Activated CD8-positive, alpha-beta memory T cell treated with anti-CD3 and anti-CD28 coated beads for 4 hours (primary cell): ENCODE data around the gene SH3PXD2A.

Source experiments
- DNase-seq, 2 donors: peaks; one replicate each; pipeline ENCODE4 v3.0.0-alpha.2; 2020; ENCODE audit warnings: low read depth in 2 of 2

Gene SH3PXD2A

DNA sequence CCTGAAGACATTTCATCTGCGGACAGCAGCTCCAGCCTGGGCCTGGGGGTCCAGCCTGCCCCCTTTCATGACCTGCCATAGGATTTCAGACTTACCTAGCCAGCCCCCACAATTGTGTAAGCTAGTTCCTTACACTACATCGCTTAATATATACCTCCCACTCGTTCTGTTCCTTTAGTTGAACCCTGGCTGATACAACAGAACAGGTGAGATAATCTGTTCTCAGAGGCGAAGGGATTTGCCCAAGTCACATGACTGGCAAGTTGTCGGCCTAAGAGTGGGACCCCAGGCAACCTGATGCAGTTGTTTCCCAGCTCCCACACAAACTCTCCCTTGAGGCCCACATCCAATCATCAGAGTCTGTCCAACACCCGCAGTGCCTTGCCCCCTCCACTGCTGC is 168.2 kb downstream of the SH3PXD2A start:
- no peak for DNase-seq

DNA sequence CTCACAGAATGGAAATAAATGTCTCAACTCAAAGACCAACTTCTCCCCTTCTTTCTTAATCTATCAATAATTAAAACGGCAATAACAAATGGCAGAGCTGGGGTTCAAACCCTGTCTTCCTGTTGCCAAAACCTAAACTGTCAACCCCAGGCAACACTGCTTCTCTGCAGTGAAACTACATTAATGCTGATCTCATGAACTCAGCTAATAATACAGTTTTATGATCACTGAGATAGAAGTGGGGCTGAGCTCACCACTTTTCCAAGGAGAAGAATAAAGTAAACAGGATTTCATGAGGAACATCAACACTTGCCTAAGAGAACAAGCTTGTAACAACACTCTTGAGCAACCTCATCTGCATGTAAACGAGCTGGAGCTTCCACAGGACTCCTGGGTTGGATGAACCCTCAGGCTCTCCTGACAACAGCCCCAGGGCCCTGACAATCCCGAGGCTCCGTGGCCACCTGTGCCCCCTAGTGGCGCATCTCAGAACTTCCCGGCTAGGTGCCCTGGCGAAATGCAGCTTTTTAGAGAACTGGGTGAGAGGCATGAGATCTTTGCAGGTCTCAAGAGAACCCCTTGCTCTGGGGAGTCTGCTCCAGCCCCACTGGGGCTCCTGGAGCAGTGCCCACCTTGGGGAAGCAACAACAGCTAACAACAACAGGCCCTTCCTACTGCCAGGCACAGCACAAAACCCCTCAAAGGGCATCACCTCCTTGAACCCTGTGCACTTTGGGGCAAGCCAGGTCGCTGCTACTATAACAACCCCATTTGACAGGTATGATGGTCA is 169.3 kb downstream of the SH3PXD2A start:
- peak; percentile 31 to 36 for DNase-seq

DNA sequence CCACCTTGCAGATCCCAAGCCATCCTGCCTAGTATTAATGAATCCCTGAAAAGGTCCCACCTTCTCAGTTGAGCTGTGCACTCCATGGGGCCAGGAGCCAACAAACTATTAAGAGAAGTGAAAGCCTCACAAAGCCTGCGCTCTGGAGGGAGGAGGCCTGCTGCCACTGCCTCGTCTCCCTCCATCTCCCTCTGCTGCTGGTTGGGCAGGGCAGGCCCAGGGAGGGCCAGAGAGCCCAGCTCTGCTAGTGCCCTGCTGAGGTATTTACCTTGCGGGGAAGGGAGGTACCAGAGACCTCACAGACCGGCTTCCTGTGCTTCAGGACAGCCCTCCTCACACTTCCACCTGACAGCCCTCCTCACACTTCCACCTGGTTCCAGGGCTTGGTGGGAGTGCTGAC is 171.5 kb downstream of the SH3PXD2A start:
- no peak for DNase-seq

DNA sequence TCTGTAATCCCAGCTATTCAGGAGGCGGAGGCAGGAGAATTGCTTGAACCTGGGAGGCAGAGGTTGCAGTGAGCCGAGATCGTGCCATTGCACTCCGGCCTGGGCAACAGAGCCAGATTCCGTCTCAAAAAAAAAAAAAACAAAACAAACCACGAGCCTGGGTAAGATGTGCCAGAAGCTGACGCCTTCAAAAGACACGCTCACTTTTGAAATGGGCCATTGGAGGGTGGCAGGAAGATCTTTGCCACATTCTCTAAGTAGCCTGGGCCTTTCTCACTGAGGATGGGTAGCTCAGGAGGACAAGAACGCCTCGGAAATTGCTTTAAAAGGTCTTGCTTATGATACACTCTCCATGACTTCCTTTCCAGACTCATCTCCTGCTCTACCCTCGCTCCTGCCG is 172.7 kb downstream of the SH3PXD2A start:
- no peak for DNase-seq

DNA sequence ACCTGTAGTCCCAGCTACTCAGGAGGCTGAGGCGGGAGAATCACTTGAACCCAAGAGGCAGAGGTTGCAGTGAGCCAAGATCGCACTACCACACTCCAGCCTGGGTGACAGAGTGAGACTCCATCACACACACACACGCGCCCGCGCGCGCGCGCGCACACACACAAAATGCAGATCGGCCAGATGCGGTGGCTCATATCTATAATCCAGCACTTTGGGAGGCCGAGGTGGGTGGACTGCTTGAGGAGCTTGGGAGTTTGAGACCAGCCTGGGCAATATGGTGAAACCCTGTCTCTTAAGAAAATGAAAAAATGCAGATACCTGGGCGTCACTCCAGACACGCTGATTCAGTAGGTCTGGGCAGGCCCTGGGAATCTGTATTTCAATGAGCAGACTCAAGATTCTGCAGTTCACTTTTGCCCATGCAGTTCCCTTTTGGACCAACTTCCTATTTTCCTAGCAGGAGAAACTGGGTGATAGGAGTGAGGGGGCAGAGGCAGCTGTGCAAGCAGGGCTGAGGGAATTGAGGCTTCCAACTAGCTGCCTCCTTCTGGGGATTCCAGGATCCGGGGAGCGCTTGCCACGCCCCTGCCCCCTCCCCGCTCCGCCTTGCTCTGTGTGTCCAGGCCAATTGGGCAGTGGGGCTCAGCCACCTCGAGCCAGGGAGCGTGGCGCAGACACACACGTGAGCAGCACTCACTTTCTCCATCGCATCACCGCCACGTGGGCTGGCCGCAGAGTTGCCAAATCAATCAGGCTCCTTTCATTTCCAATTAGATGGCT is 173.6 kb downstream of the SH3PXD2A start:
- DNase-seq: no peak

DNA sequence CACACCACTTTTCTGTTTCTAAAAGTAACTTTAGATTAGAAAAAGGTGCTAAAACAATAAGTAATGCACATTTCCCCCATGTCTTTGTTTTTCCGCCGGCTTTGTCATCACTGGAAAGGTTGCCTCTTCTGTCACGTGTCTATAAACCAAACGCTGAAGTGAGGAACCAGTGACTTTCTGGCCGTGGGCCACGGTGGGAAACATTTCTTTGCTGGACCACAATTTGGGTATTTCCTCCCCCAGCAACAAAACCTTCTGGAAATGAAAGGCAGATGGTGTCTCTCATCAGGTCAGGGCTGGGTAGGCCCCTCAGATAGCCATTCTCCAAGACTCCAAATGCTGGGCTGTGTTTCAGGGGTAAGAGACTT is 174.5 kb downstream of the SH3PXD2A start:
- DNase-seq: no peak

DNA sequence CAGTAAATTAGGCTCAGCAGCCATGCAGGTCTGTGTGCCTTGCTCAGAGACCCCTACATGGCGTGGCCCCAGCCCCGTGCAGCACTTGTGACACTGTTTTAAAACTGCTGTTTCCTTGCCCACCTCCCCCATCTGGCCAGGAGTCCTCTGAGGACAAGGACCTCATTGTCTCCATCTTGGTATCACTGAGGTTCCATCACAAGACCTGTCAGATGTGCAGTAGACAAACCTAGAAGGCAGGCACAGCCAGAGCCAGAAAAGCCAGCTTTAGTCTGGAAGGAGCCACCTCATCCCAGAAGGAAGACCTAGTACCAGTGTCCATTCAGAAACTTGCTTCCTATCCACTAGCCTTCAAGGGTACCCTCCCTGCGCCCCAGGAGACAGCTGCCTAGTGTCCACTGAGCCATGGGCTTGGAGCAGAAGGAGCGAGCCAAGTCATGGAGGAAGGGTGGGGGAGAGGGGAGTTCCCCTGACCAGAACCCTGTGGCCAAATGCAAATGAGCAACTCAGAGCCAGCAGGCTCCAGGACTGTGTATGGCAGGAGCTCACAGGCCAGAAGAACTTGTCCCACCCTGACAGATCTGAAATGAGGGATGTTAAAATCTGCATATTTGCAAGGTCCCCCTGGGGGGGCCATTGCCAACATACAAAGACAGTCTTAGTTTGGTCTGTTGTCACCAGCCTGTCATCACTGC is 176.1 kb downstream of the SH3PXD2A start:
- no peak for DNase-seq

DNA sequence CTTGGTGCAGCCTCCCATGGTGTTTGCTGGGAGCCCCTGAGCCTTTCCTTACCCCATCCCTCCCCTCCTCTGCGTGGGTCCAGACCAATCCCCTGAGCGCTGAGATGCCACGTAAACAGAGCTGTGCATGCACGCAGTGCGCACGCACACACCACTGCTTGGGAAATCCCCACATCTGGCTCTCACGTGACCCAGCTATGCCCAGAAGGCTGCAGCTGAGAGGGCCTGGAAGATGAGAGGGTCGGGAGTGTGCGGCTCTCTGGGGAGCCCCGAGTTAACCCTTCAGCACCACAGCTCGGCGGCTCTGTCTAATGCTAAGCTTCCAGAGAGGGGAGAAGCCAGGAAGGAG is 177.2 kb downstream of the SH3PXD2A start:
- DNase-seq: peak; percentile 50 to 71

DNA sequence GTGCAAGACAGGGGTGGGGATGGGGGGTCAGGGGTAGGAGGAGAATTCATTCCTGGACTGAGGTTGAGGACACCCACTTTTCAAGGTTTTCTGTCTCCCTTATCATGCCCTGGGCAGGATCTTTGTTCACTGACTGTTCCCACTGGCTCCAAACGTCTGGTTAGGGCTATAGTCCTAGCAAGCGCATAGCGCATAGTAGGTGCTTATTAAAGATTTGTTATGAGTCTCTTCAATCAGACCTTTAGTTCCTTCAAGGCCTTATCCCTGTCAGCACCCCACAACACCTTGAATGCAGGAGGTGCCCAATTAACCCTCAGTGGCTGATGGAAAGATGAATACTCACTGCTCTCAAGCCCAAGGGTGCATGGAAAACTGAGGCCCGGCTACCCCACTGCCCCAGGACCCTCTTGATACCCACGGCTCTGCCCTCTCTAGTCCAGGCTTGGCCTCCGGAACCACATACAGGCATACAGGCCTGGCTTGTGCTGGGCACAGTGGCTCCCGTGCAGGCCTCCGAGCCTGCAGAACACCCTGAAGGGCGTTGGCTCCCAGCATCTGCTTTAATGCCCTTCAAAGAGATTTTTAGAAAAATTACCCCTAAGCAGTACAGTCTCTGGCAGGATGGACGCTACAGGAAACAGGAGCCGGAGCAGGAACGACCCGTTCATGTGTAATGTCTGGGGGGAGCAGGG is 177.7 kb downstream of the SH3PXD2A start:
- no peak for DNase-seq

DNA sequence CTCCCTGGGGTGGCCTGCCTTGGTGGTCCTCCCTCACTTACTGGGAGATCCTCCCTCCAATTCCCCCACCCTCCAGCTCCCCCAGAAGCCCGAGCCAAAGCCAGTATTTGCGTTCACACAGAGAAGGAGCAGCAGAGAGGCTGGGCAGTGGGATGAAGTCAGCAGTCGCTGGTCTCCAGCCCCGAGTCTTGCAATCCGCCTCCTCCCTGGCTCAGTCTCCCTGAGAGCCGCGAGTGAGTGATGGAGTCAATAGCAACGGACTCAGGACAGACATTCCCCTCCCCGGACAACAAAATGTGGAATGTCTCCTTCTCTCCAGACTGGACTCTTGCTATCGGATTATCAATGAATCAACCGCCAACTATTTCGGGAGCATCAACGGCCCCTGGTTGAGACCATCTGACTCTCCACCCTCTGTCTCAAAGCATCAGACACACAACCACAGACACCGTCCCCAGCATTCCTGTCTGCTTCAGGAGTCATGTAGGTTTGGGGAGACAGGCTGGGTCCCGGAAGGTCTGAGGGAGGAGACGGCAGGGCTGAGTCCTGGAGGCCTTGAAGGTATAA is 178.4 kb downstream of the SH3PXD2A start:
- no peak for DNase-seq

DNA sequence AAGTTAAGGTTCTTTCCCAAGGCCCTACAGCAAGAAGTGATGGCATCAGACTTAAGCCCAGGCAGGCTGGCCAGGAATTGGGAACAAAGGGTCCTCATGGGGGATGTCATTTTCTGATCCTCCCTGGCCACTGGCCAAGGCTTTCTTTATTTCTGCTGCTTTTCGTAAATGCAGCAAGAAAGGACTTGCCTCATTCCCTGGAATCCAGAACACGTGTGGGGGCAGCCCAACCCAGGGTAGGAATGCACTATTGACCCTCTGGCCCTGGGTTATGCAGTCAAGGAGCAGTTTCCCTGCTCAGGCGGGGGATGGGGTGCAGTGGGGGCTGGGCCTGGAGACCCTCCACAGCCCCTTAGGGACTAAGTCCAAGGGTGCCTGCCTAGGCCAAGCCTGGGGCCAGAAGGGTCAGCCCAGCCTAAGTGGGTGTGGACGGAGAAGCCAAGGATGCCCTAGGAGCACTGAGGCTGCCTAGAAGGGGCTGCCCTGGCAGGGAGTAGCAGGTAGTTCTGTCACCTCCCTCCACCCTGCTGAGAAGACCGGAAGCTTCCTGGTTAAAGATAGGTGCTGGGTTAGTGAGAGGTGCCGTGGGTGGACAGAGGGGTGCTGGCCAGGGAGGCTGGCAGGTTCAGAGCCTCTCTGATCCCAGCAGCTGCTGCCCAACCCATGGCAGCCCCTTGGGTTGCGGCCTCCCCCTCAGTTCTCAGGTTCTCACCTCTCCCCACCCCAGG is 179.2 kb downstream of the SH3PXD2A start:
- no peak for DNase-seq

DNA sequence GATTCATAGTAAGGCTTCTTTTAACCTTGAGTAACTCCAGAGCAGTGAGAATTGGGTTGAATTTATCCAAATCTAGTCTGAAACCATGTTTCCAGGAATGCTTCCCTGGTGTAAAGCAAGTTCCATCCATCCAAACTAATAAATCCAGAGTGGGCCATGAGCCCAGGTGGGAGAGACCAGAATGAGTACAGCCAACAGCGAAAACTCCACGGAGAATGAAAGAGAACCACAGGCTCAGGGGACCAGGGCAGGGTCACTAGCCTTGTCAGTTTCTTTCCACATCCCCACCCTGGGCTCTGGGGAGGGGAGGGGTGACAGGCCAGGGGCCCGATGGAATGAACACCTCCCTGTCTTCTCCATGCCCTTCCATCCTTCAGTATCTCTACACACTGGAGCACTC is 181.8 kb downstream of the SH3PXD2A start:
- no peak for DNase-seq

DNA sequence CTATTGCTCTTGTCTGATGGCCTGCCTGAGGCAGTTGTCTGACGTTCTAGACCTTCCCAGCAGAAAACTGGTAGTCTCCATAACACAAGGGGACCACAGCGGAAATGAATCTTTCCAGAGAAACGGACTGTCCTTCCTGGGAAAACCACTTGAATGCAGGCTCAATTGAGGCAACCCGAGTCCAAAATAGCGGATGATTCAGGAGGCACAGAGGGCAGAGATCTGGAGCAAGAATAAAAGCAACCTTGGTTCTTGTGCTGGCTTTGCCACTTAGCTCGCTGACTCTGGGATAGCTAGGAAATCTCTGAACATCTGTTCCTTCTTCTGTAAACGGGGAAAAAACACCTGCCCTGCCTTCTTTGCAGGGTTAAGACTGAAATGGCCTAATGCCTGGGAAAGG is 183.0 kb downstream of the SH3PXD2A start:
- no peak for DNase-seq

DNA sequence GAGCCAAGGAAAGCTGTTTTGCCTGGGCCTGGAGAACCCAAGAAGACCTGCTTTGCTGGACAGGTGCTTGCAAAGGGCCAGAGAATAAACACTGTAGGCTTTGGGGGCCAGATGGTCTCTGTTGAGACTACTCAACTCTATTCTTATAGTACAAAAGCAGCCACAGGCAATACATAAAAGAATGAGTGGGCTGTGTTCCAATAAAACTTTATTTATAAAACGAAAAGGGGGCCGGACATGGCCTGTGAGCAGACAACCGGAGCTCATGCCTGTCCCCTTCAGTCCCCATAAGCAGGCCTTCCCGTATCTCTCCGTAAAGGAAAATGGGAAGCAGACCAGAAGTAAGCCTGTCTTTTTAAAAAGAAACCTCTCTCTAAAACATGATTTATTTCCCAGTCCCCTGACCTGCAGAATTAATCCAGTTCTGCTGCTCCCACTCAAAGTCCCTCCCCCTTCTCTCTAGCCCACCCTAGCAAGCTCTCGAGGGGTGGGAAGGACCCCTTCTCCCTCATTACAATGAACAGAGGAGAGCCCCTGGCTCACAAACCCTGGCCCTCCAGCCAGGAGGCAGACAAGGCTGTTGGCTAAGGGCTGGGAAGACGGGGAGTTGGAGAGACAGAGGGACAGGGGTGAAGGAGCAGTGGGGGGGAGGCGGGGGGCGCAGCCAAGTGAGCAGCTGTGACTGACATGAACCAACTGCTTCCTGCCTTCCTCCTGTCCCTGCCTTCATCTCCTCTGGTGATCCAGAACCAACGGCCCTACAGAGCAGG is 184.1 kb downstream of the SH3PXD2A start:
- no peak for DNase-seq

DNA sequence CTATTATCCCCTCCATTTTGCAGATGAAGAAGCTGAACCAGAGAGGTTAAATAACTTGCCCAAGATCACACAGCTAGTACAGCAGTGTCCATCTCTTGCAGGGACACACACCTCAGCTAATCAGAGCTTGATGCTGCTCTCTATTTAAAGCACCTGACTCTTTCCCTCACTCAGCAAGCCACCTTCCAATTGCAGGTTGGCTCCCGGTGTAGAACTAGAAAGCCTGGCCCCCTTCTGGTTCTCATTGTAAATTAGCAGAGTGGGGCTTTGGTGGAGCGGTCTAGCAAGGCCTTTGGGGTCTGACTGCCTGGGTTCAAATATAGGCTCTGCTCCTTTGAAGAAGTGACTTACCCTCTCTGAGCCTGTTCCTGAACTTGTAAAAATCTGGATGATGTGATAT is 185.4 kb downstream of the SH3PXD2A start:
- DNase-seq: no peak

DNA sequence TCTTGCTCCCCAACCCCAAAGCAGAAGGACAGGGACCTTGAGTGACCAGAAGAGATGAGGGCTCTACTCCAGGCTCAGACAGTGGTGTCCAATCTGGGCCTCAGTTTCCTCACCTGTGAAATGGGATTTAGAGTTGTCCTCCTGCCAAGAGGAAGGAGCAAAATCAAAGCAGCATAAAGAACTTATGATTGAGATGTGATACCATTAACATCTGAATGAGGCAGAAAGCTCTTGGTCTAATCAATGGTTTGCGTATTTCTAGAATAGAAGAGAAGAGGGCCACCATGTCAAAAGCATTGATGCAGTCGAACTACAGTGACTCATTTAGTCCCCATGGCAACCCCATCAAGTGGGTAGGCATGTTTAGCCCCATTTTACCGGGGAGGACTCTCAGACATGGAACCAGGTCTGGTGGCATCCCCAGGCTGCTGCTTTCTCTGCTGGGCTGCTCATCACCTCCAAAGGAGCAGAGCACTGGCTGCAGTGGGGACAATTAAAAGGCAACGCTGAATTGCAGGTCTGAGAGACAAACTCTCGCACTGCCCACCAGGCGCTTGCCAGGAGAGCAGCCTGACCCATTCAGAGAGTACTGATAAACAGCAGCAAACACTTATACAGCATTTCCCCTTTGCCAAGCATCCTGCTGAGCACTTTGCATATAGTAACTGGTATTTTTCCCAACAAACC is 186.0 kb downstream of the SH3PXD2A start:
- DNase-seq: no peak

DNA sequence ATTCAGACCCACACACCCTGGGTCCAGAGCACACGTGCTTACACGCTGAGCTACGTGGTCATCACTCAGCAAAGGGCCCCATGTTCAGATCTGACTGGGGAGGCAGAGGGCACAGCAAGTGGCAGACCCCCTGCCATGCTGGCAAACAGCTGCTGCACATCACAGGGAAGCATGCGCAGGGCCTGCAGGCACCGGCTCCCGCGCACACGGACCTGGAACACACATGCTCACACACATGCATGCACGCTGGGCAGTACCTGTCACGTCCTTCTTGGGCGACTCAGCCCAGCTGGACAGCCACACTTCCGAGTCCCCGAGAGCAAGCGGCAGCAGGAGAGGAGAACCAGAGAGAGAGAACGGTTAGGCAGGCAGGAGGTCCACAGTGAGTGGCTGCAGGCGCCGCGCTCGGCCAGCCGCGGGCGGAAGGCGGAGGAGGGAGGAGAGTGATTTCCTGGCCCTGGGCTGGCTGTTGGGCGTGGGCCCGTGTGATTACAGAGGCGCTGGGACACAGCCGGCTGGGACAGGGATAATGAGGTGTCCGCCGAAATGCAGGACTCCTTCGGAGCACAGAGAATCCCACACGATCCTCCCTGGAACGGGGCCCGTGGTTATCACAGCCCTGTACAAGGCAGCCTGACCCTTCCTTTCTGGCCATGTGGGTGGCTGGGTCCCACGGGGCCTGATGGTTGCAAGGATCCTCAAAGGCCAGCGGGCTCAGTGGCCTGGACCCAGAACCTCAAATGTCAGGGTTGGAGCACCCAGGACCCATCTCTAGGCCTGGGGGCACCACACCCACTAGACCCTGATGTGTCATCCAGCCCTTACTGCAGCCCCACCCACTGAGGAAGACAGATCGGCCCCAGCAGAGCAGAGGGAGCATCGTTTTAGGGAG is 186.8 kb downstream of the SH3PXD2A start:
- DNase-seq: no peak

DNA sequence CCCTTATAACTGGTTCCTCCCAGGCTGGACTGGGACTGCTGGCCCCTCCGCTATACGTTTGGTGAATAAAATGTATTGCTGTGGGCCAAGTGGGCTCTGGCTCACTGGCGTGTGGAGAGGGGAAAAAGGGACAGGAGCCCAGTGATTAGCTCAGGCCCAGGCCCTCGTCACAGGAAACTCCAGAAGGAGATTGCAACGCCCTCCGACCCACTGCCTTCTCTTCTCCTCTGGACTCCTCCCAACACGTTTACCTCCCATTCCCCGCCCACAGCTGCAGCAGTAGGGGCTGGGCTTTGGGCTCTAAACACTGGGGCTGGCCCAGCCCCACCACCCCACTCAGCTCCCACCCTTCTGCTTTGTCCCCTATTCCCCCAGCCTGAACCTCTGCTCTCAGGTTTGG is 188.0 kb downstream of the SH3PXD2A start:
- no peak for DNase-seq

DNA sequence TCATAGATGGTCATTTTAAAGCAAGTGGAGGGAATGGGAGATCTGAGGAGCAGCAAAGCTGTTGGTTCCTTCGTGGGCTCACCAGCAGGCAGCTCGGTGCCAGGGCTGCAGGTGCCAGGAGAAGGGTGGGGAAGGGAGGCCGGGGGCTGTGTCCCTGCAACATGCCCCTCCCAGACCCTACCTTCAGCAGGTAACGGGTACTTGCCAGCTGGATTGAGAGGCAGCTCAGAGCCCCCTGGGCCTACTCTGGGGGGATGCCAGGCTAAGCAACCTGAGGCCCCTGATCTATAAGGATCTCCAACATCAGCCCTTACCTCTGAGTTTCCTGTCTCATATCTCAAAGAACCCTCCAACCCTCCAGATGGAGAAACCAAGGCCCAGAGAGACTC is 188.6 kb downstream of the SH3PXD2A start:
- DNase-seq: no peak
